AG09309 (cell line): Measurements from ENCODE around the gene PPOX.

Experiments
- DNase-seq: peaks from one replicate; pipeline ENCODE4 v3.0.0-alpha.2; 2010; ENCODE audit warnings: low read depth
- H3K4me3 ChIP-seq: 2 replicates; pipeline ENCODE4 v1.5.1; 2011; ENCODE audit warnings: mild to moderate bottlenecking, low read depth, low read length, moderate library complexity; ENCODE audit not compliant: control insufficient read depth
- CTCF ChIP-seq: IDR thresholded peaks from 2 replicates; pipeline ENCODE4 v1.5.1; 2011; ENCODE audit warnings: mild to moderate bottlenecking, low read depth, low read length, inconsistent platforms; ENCODE audit not compliant: insufficient read depth, control insufficient read depth; ENCODE audit errors: missing control alignments

Gene PPOX

DNA sequence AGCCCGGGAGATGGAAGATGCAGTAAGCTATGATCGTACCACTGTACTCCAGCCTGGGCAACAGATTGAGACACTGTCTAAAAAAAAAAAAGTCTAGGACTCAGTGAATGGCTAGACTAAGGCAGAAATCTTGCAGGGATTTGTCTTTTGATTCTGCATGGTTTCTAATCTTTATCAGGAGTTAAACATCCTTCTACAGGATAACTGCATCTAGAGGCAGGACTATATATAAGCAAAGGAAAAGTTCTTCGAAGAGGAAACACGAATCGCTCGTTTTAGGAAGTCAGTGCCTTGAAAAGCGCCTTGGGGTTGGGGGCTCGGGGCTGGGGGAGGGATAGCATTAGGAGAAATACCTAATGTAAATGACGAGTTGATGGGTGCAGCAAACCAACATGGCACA lies 13.1 kb upstream of the PPOX start:
- DNase-seq = no peak
- H3K4me3 ChIP-seq = peak overlapping the region; percentile 82
- no peak for TF ChIP-seq CTCF

DNA sequence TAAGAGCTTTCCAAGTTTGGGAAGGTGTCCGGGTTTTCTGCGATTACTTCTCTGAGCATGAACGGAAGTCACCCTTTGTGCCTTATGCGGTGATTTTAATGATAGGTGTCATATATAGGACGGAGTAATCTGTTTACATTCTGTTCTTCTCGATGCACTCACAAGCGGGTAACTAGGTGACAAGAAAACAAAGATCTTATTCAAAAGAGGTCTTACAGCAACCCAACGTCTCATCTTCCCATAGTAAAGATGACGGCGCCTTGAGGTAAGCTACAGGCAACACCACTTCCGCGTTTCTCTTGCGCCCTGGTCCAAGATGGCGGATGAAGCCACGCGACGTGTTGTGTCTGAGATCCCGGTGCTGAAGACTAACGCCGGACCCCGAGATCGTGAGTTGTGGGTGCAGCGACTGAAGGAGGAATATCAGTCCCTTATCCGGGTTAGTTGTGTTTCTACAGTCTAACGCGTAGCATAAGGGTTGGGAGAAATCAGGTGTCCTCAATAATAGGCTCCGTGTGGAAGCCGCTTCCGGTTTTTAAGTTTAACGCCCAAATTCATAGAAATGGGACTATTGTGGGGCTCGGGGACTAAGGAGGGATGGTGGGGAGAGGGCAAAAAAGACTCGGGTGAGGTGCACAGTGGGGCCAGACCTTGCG lies 12.4 kb upstream of the PPOX start, which contains the start of gene UFC1:
TSS of gene UFC1 (plus strand) at position 297 of the 656 bp plus-strand sequence. CDS start at position 317, 20 bp downstream.
- H3K4me3 ChIP-seq = peak within 1 kb of the TSS; percentile 82
- TF ChIP-seq CTCF = no peak
- DNase-seq = peak; percentile 59

DNA sequence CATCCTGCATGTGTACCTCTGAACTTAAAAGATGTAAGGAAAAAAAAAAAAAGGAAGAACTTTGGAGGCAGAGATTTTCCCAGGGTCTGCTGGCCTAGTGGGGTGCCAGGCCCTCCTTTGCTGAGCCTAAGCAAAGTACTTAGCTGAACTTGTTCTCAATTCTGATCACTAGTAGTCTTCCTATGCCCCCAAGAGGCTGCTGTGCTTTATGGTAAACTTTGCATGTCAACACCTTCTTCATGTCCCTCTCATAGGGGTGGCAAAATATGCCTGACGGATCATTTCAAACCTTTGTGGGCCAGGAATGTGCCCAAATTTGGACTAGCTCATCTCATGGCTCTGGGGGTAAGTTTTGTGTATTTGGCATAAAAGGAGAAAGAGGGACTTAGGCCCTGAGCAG lies 8.4 kb upstream of the PPOX start:
- TF ChIP-seq CTCF = no peak
- no peak for DNase-seq
- no peak overlapping the region for H3K4me3 ChIP-seq

DNA sequence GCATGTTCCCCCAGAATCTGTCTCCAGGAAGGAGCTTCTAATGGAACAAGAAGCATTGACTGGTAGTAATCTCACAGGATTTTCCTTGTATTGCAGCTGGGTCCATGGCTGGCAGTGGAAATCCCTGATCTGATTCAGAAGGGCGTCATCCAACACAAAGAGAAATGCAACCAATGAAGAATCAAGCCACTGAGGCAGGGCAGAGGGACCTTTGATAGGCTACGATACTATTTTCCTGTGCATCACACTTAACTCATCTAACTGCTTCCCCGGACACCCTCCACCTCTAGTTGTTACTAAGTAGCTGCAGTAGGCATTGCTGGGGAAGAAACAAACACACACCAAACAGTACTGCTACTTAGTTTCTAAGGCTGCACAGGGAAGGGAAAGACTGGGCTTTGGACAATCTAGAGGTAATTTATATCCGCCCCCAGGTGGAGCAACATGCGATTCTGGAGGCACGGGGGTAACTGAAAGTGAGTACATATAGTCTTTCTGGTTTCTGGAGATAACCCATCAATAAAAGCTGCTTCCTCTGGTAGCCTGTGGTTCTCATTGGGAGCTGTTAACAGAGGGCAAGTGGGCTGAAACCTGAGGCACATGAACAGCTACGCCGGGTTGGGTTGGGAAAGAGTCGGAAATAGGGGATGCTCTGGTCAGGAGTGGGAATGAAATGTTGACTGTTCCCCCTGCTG lies 7.8 kb upstream of the PPOX start:
- no peak overlapping the region; the same call in 1 of the 2 replicates for H3K4me3 ChIP-seq
- TF ChIP-seq CTCF = no peak
- DNase-seq = no peak

GRCh38 chr1:161159087-161159912 lies 6.9 kb upstream of the PPOX start, which contains the start of gene USP21:
Gene USP21, plus strand, starts transcription at chr1:161159500. Its CDS starts 1,141 bp downstream, at chr1:161160641.
- TF ChIP-seq CTCF = peak; percentile 49
- DNase-seq = no peak
- H3K4me3 ChIP-seq = peak within 1 kb of the TSS; percentile 92

DNA sequence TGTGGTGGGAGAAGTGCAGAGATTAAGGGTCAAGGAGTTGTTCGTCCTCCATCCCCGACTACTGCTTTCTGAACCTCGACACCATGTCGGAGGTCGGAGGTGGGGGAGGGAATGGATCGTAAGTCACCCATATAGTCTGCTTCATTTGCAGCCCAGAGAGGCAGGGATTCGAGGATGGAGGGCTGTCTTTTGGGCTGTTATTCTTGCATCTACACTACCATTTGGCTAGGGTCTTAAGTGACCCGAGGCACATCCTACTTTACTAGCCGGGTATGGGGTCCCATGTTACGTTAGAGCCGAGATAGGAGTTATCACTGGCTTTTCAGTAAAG lies 6.3 kb upstream of the PPOX start:
- no peak for TF ChIP-seq CTCF
- peak overlapping the region; percentile 92 for H3K4me3 ChIP-seq
- no peak for DNase-seq
